IPS DF 4.7 (cell line): ENCODE measurements around the gene MED12L.

Experiments used
- DNase-seq: peaks from one replicate; pipeline ENCODE4 v3.0.0-alpha.2; 2013; ENCODE audit warnings: low spot score; ENCODE audit errors: extremely low read depth

MED12L gene

DNA sequence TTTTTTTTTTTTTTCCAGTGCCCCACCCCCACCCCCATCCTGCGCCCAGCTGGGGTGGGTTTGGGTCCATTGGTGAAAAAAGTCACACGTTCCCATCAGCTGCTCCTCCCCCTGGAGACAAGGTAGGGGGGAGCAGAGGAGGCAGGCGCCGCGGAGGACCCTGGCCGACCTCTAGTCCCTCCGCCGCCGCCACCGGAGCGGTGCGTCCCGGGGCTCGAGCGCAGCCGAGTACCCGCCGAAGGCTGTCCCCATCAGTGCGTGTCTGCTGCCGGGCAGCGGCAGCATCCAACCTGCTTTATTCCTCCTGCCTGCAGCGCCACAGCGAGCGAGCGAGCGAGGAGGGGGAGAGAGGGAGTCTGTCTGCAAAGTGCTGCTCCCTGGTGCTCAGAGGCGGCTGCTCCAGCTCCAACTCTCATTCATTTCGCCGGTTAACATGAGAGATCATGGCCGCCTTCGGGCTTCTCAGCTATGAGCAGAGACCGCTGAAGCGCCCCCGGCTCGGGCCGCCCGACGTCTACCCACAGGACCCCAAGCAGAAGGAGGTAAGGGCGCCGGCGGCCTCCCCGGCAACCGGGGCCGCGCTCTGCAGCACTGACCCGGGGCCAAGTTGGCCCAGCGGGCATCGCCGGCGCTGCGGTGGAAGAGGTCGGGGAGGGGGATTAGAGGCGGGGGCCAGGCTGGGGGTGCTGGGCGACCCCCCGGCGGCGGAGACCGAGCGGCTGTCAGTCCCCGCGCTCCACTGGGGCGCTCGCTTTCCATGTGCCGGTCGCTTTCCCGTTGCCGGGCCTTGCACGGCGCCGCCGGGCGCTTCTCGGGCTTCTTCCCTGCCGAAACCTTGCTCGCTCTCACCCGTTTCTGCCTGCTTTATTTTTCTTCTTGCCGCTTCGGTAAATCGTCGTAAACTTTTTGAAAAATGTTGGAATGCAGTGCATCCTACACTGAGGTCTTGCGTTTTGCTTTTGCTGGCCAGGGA lies 1.3 kb downstream of the MED12L start:
- no peak for DNase-seq

DNA sequence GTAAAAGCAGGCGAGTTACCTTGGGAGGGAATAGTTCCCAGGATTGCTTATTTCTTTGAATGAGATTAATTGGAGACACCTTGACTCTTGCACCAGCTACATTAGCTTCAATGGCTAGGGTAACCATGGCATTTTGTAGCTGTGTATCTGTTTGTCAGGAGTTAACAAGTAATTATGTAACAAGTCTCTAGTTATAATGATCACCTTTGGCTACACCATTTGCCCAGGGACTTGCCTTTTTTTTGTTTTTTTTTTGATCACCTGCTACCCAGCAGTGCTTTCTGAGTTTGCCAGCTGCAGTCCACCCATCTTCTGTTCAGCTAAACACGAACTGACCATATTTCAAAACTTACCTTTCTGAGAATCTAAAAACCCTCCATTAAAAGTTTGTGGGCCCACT lies 2.2 kb downstream of the MED12L start:
- no peak for DNase-seq

DNA sequence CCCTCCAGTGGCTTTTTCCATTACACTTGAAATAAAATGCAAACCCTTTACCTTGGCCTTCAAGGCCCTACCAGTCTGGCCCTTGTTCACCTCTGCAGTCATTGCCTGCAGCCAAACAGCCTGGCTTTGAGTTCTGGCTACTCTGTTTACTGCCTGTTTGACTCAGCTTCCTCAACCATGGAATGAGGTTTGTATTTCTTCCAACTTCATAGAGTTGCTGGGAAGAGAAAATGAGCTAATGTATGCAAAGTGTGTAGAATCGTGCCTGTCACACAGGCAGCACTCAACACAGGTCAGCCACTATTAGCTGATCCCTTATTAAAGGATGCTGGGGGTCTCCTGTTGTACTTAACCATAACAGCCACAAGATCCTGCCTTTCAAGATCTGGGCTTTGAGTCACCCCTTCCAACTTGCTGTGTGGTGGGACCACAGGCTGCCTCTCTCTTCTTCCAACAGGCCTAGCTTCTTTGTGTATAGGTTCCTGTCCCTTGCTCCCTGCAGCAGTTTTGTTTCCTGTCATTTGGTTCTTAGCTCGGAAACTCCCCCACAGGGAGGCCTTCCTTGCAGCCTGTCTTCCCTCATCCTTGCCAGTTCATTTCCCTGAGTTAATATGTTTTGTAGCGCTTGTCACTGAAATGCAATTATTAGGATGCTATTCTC lies 6.4 kb downstream of the MED12L start:
- no peak for DNase-seq

DNA sequence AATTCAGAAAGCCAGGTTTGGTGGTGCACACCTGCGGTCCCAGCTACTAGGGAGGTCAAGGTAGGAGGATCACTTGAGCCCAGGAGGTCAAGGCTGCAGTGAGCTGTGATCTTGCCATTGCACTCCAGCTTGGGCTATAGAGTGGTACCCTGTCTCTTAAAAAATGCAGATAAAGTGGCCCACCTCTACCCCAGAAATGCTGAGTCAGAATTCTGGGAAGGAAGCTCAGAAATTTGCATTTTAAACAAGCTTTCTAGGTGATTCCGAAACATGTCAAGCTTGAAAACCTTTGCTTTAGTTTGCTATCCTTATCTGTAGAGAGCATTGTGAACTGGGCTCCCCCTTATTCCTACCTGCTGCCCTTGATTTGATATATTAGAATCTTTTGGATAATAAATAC lies 7.7 kb downstream of the MED12L start:
- DNase-seq = no peak

DNA sequence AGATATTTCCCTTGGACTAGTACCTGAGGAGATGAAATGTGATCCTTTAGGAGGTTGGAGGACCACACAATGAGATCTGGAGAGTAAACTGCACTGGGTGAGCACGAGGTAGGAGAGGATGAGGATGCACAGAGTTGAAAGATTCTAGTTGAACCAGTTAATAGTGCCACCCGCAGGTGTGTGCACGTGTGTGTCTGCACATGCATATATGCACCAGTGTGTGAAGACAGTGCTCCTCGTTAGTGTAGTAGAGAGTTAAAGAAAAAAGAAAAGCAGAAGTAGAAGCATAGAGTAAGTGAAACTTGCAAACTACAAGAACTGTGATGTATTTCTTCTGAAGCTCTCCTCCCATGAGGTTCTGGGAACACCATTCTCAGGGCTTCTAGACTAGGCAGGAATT lies 8.4 kb downstream of the MED12L start:
- DNase-seq = no peak

DNA sequence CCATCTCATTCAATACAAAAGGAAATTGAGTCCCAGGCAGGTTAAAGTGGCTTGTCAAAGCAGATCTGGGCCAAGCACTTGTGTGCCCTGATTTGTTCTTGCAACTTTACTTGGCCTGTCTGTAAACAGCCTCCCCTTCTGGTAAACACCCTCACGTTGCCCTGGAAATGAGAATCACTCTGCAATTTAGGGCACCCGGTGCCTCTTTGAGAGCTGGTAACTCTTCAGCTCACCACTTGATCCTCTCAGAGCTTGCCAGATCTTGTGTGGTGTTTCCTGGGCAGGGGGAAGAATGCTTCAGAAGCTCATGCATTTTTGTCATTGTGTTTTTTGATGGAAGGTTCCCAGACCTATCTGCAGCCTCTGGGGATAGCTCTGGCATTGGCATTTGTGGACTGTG lies 11.3 kb downstream of the MED12L start:
- no peak for DNase-seq

DNA sequence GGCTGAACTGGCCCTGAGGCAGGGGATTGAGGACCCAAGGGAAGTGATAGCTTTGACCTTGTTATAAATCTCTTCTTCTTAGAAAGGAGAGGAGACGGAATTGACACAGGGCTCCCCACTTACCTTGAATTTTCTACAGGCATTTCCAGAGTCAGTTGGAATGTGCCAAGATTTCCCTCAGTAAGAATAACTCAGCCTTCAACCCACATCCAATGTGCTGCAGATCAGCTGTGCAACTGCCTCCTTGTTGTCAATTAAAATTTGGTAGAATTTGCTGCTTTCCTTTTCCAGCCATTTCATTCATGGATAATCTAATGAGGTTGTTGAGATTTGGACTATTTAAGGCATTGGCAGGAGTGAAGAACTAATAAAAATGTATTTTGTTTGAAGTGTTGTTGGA lies 14.6 kb downstream of the MED12L start:
- no peak for DNase-seq

DNA sequence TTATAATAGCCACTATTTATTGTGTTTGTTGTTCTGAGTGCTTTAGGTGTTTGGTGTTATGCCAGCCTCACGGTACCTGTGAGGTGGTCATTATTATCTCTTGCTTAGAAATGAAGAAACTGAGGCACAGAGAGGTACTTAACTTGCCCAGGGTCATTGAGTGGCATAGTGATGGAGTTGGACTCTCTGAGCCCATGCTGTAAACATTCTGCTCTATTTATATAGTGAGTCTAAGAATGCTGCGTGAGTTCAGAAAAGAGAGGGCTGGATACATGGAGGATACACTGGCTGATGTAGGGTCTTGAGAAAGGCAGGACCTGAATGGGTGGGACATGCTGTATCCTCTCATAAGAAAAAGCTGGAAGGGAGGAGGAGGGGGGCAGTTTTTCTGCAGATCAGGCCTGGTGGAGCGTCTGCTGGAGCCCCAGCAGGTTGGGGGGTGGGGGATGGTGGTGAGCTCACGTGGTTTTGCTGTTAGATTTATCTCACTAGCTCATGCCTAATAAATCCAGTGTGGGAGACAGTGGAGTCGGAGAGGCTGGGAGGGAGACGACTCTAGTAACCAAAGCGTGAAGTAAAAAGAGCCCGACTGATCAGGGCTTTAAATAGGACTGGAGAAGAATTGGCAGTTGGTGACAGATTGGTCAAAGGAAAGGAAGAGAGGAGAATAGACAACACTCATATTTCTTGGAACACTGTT lies 16.0 kb downstream of the MED12L start:
- no peak for DNase-seq

DNA sequence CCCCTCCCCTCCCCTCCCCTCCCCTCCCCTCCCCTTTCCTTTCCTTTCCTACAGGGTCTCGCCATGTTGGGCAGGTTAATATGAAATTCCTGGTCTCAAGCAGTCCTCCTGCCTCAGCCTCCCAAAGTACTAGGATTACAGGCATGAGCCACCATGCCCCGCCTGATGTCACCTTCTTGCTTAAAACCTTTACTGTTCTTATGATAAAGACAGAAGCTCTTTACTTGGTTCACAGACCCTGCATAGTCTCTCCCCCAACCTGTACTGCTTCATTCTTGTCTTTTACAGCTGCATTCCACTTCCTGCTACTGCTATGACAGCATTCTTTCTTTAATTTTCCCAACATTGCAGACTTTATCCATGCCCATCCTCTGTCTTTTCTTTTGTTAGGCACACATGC lies 20.8 kb downstream of the MED12L start:
- DNase-seq = no peak

DNA sequence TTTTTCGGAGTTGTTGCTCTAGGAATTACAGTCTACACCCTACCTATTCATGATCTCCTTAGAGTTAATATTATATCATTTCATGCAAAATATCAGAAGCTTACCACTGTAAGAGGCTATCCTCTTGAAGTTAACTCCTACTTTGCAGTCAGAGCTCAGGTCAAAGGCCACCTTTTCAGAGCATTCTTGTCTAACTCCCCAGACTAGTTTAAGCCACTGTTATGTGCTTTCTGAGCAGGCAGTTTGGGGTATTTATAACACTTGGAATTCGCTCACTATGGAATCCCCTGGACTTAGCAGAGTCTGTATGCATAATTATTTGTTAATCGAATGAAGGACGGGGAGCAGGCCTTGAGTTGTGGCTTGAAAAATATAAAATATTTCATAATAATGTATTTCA lies 21.7 kb downstream of the MED12L start:
- DNase-seq = no peak

DNA sequence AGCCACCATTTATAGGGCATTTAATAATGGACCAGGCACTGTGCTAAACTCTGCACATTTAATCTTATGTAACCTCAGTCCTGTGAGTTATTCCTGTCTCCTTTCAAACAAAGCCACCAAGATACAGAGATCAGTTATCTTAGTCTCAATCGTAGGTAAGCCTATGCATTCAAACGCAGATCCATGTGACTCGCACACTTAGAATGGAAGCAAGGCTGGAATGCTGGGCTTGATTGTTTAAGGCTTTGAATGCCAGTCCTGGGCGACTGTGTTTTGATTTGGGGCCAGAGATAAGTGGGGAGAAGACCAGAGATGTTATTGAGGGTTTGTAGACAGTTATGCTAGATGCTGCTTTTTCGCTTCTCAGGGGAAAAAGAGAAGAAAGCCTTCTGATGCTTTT lies 22.2 kb downstream of the MED12L start:
- no peak for DNase-seq

DNA sequence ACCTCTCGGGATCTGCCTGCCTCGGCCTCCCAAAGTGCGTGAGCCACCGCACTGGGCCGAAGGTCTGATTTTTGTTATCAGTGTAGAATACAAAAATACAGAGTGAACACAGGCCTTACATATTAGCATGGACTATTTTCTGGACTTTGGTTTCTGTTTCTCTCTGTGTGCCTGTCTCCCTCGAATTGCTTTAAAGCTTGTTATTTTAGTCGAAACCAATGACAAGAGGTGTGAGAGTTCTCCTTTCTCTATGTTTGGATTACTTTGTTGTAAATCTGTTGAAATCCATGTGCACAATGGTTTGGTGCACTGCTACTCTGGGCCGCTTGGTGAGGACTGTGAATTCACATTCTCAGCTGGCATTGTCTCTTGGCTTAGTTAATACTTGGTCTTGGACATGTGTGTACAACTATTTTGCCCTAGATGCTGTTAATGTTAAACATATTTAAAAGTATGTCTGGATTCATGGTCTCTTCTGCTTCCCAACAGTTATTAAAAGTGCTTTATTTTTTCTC lies 23.9 kb downstream of the MED12L start:
- DNase-seq = no peak

DNA sequence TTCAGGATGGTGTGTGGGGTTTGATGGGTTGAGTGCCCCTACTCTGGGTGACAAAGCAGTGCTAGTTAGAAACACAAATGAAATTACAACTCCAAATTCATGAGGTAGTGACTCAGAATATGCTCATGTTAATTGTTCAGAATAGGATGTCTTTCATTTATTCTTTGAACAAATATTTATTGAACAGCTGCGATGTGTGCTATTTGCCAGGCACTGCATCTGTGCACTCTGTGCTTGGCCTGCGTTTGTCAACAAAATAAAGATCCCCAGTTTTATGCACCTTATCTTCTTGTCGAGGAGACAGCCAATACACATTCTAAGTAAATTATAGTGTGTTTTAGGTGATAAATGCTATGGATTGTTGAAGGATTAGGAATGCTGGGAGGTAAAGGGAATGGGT lies 27.3 kb downstream of the MED12L start:
- no peak for DNase-seq

DNA sequence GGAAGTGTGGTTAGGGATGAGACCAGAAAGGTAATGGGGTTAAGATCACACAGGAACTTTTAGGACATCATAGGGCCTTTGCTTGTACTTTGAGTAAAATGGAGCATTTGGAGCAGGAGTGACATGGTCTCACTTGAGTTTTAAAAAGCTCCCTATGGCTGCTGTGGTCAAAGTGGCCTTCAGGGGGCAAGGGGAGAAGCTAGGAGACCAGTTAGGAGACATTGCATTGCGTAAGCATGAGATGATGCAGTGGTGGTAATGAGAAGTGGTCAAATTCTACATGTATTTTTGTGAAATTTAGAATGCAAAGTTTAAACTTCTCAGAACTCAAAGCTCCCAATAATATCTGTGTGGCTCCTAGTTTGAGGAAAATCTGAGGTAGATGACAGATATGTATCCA lies 27.9 kb downstream of the MED12L start:
- no peak for DNase-seq

DNA sequence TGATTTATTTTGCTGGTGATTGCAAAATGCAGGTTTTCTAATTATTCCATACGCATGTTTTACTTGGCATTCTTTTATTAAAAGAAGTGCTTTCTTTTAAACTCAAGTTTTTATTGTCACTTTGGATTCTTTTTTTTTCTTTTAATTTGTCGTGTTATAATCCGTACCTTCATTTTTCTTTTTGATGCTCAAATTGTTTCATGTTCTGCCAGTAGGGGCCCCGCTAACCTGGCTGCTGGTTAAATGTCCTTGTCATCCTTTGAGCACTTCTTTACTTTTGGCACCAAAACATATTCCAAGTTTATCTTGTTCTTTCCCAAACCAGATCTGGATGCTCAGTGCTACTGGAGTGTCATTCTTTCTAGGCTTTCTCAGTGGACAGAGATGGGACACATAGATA lies 31.6 kb downstream of the MED12L start:
- DNase-seq = no peak

DNA sequence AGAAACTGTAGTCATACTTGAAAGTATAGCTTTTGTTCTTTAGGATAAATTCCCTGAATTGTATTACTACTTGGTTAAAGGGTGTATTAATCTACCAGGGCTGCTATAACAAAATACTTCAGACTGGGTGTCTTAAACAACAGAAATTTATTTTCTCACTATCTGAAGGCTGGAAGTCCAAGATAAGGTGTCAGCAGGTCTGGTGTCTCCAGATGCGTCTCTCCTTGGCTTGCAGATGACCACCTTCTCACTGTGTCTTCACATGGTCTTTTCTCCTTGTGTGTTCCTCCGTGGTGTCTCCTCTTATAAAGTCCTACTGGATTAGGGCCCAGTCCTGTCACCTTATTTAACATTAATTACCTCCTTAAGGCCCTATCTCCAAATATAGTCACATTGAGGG lies 33.7 kb downstream of the MED12L start:
- no peak for DNase-seq

DNA sequence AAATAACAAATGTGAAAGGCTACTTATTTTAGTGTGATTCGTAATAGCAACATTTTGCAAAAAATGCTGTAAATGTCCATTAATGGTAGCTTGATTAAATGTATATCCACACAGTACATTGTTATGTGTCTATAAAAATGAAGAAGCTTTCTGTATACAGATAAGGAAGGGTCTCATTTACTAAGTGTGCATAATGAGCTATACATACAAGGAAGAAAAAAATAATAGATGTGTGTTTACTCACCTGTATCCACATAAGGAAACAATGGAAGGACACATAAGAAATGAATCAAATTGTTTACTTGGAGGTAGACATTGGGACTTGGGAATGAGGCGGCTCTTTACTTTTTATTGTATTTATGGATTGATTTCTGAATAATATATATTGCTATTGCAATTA lies 34.9 kb downstream of the MED12L start:
- no peak for DNase-seq

DNA sequence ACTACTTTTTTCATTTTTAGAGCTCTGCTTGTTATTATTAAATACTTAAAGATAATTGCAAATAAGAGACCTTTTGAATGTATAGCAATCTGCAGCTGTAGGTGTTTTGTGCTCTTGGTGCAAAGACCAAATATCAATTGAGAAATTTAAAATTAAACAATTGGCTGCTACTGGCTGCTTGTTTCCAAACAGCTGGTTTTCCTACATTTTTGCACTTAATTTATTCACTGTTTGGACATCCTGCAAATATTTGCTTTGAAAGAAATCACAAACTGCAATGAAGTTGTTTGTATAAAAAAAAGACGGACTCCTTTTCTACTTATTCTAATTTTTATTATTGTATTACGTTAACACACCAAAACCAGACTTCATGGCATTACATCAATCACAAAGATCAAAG lies 35.6 kb downstream of the MED12L start:
- DNase-seq = no peak

DNA sequence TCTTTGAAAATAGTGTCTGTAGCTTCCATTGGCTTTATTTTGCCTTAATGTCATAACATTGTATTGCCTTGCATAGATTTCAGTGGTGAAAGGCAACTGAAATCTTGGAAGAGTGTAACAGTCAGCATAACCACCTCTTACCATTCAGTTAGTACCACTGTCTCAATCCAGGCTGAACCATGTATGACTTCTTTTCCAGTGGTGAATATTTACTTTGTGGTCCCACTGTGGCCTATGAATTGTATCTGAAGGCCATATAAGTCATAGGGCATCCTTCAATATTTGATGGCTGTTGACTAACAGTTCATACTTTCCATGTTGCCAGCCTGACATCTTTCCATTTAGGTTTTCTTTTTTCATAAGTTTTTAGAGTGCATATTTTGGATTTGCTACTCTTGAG lies 38.4 kb downstream of the MED12L start:
- DNase-seq = no peak

DNA sequence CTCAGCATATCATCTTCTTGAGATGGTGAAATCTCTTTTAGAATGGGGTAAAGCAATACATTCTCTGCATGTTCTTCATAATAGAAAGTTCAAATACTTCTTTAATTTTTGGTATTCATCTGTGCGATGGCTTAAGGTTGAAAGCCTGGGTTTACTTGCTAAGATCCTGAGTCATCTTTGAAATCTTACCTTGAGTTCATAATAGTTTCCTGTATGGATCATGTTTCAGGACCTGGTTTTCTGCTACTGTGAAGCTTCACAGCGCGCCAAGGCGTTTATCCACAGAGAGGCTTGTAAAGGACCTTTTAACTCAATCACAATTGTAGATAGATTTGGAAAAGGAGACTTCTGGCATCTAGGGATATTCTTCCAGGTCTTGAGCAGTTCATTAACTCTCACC lies 39.0 kb downstream of the MED12L start:
- DNase-seq = no peak

DNA sequence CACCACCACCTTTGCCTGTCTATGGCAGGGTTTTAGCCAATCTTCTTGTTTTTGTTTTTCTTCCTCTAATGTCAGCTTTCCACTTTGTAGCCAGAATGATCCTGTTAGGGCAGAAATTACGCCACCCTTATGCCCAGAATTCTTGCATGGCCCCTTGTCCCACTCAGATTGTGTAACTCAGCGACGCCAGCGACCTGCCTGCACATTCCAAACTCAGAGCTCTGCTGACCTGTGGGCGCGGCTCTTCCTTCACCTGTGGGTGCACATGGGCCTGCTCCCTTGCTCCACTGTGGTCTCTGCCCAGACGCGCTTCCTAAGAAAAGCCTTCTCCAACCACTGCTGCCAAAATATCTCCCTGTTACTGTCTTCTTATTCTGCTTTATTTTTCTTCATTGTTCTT lies 45.0 kb downstream of the MED12L start:
- DNase-seq = no peak

DNA sequence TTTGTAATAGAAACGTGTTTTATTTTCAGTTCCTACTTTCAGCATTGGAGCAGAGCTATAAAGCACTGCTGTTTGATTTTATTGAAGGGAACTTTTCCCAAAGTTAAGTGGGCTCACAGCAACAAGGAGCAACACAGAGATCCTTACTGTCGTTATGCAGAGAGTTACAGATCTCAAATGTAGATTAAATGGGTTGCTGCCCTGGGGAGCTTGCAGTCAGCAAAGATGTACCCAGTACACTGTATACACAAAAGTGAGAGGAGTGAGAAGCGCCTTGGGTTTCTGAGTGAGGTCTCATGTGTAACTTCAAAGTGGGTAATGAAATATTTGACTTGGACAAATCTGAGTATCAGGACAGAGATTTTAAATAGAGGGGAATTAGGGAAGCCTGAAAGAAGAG lies 47.7 kb downstream of the MED12L start:
- DNase-seq = no peak
